HepG2 (cell line): ENCODE data around the gene SH2D2A. TPM values are rescaled to one million over a fixed set of nuclear protein-coding genes. Genes with fewer than 3 reads are reported as not detected.
A peak's percentile ranks its signal among the peaks of the same experiment; 100 is the strongest.

ENCODE experiments used
- DNMT3B ChIP-seq: conservative IDR thresholded peaks from 2 replicates; pipeline ENCODE4 v1.6.1; 2016; ENCODE audit warnings: missing biosample characterization, control low read depth
- FOXA1 ChIP-seq, 2 experiments: fragments of 450-650 bp in 1 of 2; sonication (generic) in 1 of 2; formaldehyde crosslinking in 1 of 2; IDR thresholded peaks; 2 replicates each; pipeline versions ENCODE4 v1.4.0 to v1.6.1; 2016 to 2020; ENCODE audit warnings: missing genetic modification reagents in 1 of 2
- MAFF ChIP-seq: IDR thresholded peaks from 2 replicates; pipeline ENCODE4 v1.6.1; 2011; ENCODE audit warnings: low read depth, low read length, improper control_type of control experiment
- NFRKB ChIP-seq: fragments of 450-650 bp; IDR thresholded peaks from 2 replicates; pipeline ENCODE4 v1.6.1; 2017
- TERF1 ChIP-seq: sonication (generic); formaldehyde crosslinking; IDR thresholded peaks from 2 replicates; pipeline ENCODE4 v1.8.0; 2022; ENCODE audit warnings: mild to moderate bottlenecking, missing genetic modification reagents, moderate library complexity
- ZNF10 ChIP-seq: sonication (generic); formaldehyde crosslinking; IDR thresholded peaks from 2 replicates; pipeline ENCODE4 v1.4.0; 2020; ENCODE audit warnings: mild to moderate bottlenecking, low read depth, missing genetic modification reagents, borderline replicate concordance
- ZNF343 ChIP-seq: sonication (generic); formaldehyde crosslinking; IDR thresholded peaks from 2 replicates; pipeline ENCODE4 v1.4.0; 2020; ENCODE audit warnings: mild to moderate bottlenecking, missing genetic modification reagents
- polyA plus RNA-seq, 8 experiments: library from polyadenylated mRNA; depleted of rRNA in 3 of 8; stranded (reverse) in 7 of 8; unstranded in 1 of 8; fragments of >200 nt; fragmentation: Illumina TruSeq in 4 of 8; extraction: Trizol in 4 of 8; gene quantifications; 2 replicates each; pipeline versions ENCODE4 v1.2.1 to v1.2.3, GENCODE V29; 2011 to 2016; ENCODE audit warnings: low read depth in 4 of 8, missing spikeins in 1 of 8, mixed read lengths in 1 of 8; ENCODE audit not compliant: insufficient read depth in 1 of 8
- total RNA-seq, 5 experiments: library from RNA; depleted of rRNA; stranded (reverse); fragments of >200 nt; fragmentation: Illumina TruSeq; extraction: Trizol; gene quantifications; 2 replicates each; pipeline ENCODE4 v1.2.3, GENCODE V29; 2016; ENCODE audit warnings: low read depth in 1 of 5
- TF ChIP-seq, protein P1 (sequence below): sonication (generic); formaldehyde crosslinking; IDR thresholded peaks from 2 replicates; pipeline ENCODE4 v1.4.0; 2020; ENCODE audit warnings: missing genetic modification reagents
- TF ChIP-seq, protein P2 (sequence below): conservative IDR thresholded peaks from 2 replicates; pipeline ENCODE4 v1.6.1; 2018; ENCODE audit warnings: missing genetic modification reagents
- TF ChIP-seq, protein P3 (sequence below): sonication (generic); formaldehyde crosslinking; IDR thresholded peaks from 2 replicates; pipeline ENCODE4 v1.4.0; 2020; ENCODE audit warnings: missing genetic modification reagents, borderline replicate concordance
- TF ChIP-seq, protein P4 (sequence below): sonication (generic); formaldehyde crosslinking; IDR thresholded peaks from 2 replicates; pipeline ENCODE4 v1.4.0; 2020; ENCODE audit warnings: missing genetic modification reagents, borderline replicate concordance

Gene SH2D2A
- total and polyA plus RNA-seq, 2 of the 13 experiments (the other 11 are each of a cell fraction or from before 2014, with no cell fraction given) = 0.57 to 0.73 TPM

DNA sequence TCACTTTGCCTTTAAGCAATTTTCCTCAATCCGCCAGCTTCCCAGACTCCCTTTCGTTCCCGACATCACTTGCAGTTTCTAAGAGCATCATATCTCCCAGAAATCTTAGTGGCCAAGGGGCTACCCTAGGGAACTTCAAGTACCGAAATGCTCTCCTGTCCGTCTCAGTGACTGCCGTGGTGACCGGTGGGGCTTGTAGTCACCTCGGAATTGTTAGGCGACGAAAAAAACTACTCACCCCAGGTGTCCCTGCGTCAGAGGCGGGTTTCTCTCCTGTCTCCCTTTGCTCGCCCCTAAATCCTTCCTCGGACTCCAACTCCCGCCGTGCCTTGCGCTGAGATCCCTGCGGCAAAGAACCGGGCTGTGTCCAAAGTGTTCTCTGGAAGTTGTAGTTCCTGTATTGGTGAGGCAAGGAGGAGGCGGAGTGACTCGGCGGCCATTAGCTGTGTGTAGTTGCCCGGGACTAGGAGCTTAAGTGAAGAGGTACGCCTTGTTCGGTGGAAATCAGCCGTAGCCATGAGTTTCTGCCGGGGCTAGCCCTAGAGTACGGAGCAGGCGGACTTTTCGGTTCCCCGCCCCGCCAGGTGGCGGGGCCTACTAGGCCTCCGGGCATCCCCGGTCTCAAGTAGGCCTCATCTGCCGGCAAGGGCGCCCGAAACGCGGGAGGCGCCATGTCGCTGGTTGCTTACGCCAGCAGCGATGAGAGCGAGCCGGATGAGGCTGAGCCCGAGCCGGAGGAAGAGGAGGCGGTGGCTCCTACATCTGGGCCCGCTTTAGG, 49.4 kb downstream of the SH2D2A start, which contains the start of gene PRCC (continued):
- TF ChIP-seq, protein P1, sequence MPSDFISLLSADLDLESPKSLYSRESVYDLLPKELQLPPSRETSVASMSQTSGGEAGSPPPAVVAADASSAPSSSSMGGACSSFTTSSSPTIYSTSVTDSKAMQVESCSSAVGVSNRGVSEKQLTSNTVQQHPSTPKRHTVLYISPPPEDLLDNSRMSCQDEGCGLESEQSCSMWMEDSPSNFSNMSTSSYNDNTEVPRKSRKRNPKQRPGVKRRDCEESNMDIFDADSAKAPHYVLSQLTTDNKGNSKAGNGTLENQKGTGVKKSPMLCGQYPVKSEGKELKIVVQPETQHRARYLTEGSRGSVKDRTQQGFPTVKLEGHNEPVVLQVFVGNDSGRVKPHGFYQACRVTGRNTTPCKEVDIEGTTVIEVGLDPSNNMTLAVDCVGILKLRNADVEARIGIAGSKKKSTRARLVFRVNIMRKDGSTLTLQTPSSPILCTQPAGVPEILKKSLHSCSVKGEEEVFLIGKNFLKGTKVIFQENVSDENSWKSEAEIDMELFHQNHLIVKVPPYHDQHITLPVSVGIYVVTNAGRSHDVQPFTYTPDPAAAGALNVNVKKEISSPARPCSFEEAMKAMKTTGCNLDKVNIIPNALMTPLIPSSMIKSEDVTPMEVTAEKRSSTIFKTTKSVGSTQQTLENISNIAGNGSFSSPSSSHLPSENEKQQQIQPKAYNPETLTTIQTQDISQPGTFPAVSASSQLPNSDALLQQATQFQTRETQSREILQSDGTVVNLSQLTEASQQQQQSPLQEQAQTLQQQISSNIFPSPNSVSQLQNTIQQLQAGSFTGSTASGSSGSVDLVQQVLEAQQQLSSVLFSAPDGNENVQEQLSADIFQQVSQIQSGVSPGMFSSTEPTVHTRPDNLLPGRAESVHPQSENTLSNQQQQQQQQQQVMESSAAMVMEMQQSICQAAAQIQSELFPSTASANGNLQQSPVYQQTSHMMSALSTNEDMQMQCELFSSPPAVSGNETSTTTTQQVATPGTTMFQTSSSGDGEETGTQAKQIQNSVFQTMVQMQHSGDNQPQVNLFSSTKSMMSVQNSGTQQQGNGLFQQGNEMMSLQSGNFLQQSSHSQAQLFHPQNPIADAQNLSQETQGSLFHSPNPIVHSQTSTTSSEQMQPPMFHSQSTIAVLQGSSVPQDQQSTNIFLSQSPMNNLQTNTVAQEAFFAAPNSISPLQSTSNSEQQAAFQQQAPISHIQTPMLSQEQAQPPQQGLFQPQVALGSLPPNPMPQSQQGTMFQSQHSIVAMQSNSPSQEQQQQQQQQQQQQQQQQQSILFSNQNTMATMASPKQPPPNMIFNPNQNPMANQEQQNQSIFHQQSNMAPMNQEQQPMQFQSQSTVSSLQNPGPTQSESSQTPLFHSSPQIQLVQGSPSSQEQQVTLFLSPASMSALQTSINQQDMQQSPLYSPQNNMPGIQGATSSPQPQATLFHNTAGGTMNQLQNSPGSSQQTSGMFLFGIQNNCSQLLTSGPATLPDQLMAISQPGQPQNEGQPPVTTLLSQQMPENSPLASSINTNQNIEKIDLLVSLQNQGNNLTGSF (CRISPR knock-in tag) = no peak; the same call in 1 of the 2 replicates
- TF ChIP-seq FOXA1 (IDR thresholded peaks at IDR 0.05) (no peak), FOXA1 (CRISPR knock-in tag; IDR thresholded peaks at IDR 0.05) (0 out of 2 replicates have a peak, but pooled peaks have one; percentile 10), TERF1 (CRISPR knock-in tag) (no peak), DNMT3B (peak; percentile 29; the same call in 1 of the 2 replicates), ZNF10 (CRISPR knock-in tag) (no peak), MAFF (peak; percentile 11; the same call in 1 of the 2 replicates), ZNF343 (0 out of 2 replicates have a peak, but pooled peaks have one; percentile 39), NFRKB (peak; percentile 76)
- TF ChIP-seq, protein P2, sequence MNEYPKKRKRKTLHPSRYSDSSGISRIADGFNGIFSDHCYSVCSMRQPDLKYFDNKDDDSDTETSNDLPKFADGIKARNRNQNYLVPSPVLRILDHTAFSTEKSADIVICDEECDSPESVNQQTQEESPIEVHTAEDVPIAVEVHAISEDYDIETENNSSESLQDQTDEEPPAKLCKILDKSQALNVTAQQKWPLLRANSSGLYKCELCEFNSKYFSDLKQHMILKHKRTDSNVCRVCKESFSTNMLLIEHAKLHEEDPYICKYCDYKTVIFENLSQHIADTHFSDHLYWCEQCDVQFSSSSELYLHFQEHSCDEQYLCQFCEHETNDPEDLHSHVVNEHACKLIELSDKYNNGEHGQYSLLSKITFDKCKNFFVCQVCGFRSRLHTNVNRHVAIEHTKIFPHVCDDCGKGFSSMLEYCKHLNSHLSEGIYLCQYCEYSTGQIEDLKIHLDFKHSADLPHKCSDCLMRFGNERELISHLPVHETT (CRISPR knock-in tag) = peak; percentile 50
- TF ChIP-seq, protein P3, sequence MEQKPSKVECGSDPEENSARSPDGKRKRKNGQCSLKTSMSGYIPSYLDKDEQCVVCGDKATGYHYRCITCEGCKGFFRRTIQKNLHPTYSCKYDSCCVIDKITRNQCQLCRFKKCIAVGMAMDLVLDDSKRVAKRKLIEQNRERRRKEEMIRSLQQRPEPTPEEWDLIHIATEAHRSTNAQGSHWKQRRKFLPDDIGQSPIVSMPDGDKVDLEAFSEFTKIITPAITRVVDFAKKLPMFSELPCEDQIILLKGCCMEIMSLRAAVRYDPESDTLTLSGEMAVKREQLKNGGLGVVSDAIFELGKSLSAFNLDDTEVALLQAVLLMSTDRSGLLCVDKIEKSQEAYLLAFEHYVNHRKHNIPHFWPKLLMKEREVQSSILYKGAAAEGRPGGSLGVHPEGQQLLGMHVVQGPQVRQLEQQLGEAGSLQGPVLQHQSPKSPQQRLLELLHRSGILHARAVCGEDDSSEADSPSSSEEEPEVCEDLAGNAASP = no peak; the same call in none of the 2 replicates
- TF ChIP-seq, protein P4, sequence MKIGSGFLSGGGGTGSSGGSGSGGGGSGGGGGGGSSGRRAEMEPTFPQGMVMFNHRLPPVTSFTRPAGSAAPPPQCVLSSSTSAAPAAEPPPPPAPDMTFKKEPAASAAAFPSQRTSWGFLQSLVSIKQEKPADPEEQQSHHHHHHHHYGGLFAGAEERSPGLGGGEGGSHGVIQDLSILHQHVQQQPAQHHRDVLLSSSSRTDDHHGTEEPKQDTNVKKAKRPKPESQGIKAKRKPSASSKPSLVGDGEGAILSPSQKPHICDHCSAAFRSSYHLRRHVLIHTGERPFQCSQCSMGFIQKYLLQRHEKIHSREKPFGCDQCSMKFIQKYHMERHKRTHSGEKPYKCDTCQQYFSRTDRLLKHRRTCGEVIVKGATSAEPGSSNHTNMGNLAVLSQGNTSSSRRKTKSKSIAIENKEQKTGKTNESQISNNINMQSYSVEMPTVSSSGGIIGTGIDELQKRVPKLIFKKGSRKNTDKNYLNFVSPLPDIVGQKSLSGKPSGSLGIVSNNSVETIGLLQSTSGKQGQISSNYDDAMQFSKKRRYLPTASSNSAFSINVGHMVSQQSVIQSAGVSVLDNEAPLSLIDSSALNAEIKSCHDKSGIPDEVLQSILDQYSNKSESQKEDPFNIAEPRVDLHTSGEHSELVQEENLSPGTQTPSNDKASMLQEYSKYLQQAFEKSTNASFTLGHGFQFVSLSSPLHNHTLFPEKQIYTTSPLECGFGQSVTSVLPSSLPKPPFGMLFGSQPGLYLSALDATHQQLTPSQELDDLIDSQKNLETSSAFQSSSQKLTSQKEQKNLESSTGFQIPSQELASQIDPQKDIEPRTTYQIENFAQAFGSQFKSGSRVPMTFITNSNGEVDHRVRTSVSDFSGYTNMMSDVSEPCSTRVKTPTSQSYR (CRISPR knock-in tag) = no peak
